HEK293T (cell line): ENCODE data around the gene BBS1.
"Not testable (repeated sequence)": the region's sequence is repeated elsewhere in the genome, so short reads cannot be mapped to it uniquely, and the experiment has no call there.

ENCODE experiments used
- CTCF ChIA-PET: fragments of 350-600 bp; formaldehyde crosslinking; extraction: SDS; loops from one replicate; lab custom pipeline; 2021; ENCODE audit warnings: antibody characterized with exemption, inconsistent platforms; lab: Yijun Ruan, JAX
- POLR2A ChIA-PET: fragments of 350-600 bp; formaldehyde crosslinking; extraction: SDS; loops from one replicate; lab custom pipeline; 2020; ENCODE audit warnings: antibody characterized with exemption, inconsistent platforms; lab: Yijun Ruan, JAX
- DNase-seq: peaks from one replicate; pipeline ENCODE4 v3.0.0; 2012; ENCODE audit warnings: mixed read lengths; ENCODE audit errors: extremely low spot score
- ARNT ChIP-seq: fragments of 450-650 bp; IDR thresholded peaks from 2 replicates; pipeline ENCODE4 v1.6.1; 2017; ENCODE audit warnings: mild to moderate bottlenecking
- BHLHE40 ChIP-seq: fragments of 450-650 bp; IDR thresholded peaks from 2 replicates; pipeline ENCODE4 v1.6.1; 2016; ENCODE audit warnings: mild to moderate bottlenecking, moderate library complexity, borderline replicate concordance
- CTBP1 ChIP-seq: fragments of 450-650 bp; IDR thresholded peaks from 2 replicates; pipeline ENCODE4 v1.6.1; 2016; ENCODE audit warnings: borderline replicate concordance
- ELF4 ChIP-seq: fragments of 450-650 bp; IDR thresholded peaks from 2 replicates; pipeline ENCODE4 v1.6.1; 2017; ENCODE audit warnings: antibody characterized with exemption
- FOXA1 ChIP-seq: fragments of 450-650 bp; IDR thresholded peaks from 2 replicates; pipeline ENCODE4 v1.6.1; 2016; ENCODE audit warnings: mild to moderate bottlenecking
- FOXK2 ChIP-seq: fragments of 450-650 bp; IDR thresholded peaks from 2 replicates; pipeline ENCODE4 v1.6.1; 2016; ENCODE audit warnings: mild to moderate bottlenecking
- FOXM1 ChIP-seq: fragments of 450-650 bp; IDR thresholded peaks from 2 replicates; pipeline ENCODE4 v1.6.1; 2017; ENCODE audit warnings: mild to moderate bottlenecking, borderline replicate concordance
- HDGF ChIP-seq: fragments of 450-650 bp; IDR thresholded peaks from 2 replicates; pipeline ENCODE4 v1.6.1; 2017; ENCODE audit warnings: antibody characterized with exemption, borderline replicate concordance
- L3MBTL2 ChIP-seq: fragments of 450-650 bp; conservative IDR thresholded peaks from 2 replicates; pipeline ENCODE4 v1.6.1; 2016; ENCODE audit warnings: mild to moderate bottlenecking
- LEF1 ChIP-seq: fragments of 450-650 bp; IDR thresholded peaks from 2 replicates; pipeline ENCODE4 v1.6.1; 2017; ENCODE audit warnings: mild to moderate bottlenecking, borderline replicate concordance
- SP1 ChIP-seq: fragments of 450-650 bp; IDR thresholded peaks from 2 replicates; pipeline ENCODE4 v1.6.1; 2017
- SUZ12 ChIP-seq: fragments of 450-650 bp; IDR thresholded peaks from 2 replicates; pipeline ENCODE4 v1.6.1; 2016; ENCODE audit warnings: mild to moderate bottlenecking
- TARDBP ChIP-seq: fragments of 450-650 bp; IDR thresholded peaks from 2 replicates; pipeline ENCODE4 v1.6.1; 2016
- ZNF384 ChIP-seq: fragments of 450-650 bp; IDR thresholded peaks from 2 replicates; pipeline ENCODE4 v1.6.1; 2016
- TF ChIP-seq, protein P1 (sequence below): fragments of 450-650 bp; IDR thresholded peaks from 2 replicates; pipeline ENCODE4 v1.6.1; 2016

The BBS1 gene

GRCh38 chr11:66568124-66568916 lies 57.9 kb downstream of the BBS1 start, which contains the start of gene CTSF:
CTSF (minus strand) TSS chr11:66568606; CDS start chr11:66568486, 120 bp downstream.
- CTCF ChIA-PET, result interaction anchor here (1.1 kb wide), 1 partner anchor 257 kb away, joined by 4 read pairs; no protein-coding TSS in a partner anchor
- TF ChIP-seq FOXM1 (no peak), HDGF (no peak), L3MBTL2 (peak; percentile 90)
- peak; percentile 74 for DNase-seq
- POLR2A ChIA-PET, result interaction anchor here (1.0 to 1.5 kb wide), 6 partner anchors 9 to 110 kb away, joined by 3 to 7 read pairs (median 4); partner anchors contain the start of genes RBM4, RBM4B and ZDHHC24

GRCh38 chr11:66569076-66569475 lies 58.6 kb downstream of the BBS1 start:
- TF ChIP-seq L3MBTL2, result no peak
- TF ChIP-seq BHLHE40, result no peak
- TF ChIP-seq TARDBP, result no peak
- no peak for TF ChIP-seq FOXK2
- TF ChIP-seq ARNT, result no peak
- no peak for TF ChIP-seq LEF1
- DNase-seq, result no peak
- POLR2A ChIA-PET, result interaction anchor here (1.0 to 1.5 kb wide), 7 partner anchors 9 to 109 kb away, joined by 3 to 7 read pairs (median 4); partner anchors contain the start of genes RBM14, RBM4, RBM4B and ZDHHC24
- CTCF ChIA-PET, result interaction anchor here (1.1 kb wide), 1 partner anchor 258 kb away, joined by 4 read pairs; no protein-coding TSS in a partner anchor

DNA sequence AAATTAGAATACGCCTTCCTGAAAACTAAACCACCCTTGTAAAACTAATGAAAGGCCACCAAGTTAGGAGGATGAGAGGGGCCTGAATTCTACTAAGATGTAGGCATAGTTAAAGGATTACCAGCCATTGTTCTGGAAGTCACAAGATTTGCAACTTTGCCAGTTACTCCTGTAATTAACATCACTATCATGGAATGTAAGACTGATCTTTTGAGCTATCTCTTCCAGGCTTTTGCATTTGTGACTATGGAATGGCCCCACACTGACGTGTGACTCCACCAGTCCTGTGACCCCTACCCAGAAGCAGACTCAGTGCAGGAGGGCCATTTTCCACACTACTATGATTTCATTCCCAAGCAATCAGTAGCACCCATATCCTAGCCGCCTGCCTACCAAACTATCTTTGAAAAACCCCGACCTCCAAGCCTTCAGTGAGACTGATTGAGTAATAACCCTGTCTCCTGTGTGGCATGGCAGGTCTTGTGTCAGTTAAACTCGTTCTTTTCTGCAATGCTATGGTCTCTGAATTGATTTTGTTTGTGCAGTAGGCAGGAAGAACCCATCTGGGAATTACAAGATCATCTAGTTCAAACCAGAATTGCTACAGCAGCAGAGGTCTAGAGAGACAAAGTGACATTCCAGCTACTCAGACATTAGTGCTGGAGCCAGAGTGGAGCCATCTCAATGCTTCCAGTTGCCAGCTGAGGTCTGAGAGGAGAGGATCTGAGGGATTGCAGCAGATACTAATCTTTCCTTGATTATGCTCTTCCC lies 59.8 kb downstream of the BBS1 start:
- no peak for DNase-seq
- CTCF ChIA-PET, result interaction anchor here (0.7 kb wide), 1 partner anchor 8 kb away, joined by 3 read pairs; no protein-coding TSS in a partner anchor
- POLR2A ChIA-PET, result interaction anchor here (0.6 to 1.2 kb wide), 2 partner anchors 24 to 46 kb away, joined by 3 to 4 read pairs; partner anchors contain the start of genes RBM14 and ZDHHC24
- no peak for TF ChIP-seq FOXM1
- TF ChIP-seq, protein P1, sequence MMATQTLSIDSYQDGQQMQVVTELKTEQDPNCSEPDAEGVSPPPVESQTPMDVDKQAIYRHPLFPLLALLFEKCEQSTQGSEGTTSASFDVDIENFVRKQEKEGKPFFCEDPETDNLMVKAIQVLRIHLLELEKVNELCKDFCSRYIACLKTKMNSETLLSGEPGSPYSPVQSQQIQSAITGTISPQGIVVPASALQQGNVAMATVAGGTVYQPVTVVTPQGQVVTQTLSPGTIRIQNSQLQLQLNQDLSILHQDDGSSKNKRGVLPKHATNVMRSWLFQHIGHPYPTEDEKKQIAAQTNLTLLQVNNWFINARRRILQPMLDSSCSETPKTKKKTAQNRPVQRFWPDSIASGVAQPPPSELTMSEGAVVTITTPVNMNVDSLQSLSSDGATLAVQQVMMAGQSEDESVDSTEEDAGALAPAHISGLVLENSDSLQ, result no peak
- TF ChIP-seq ARNT, result no peak

GRCh38 chr11:66570850-66571180 lies 60.4 kb downstream of the BBS1 start:
- TF ChIP-seq ZNF384, result no peak
- no peak for TF ChIP-seq HDGF
- no peak for TF ChIP-seq TARDBP
- TF ChIP-seq FOXA1, result no peak
- TF ChIP-seq CTBP1, result no peak
- DNase-seq, result no peak
- ChIA-PET CTCF (no interaction called here), POLR2A (no interaction called here)

DNA sequence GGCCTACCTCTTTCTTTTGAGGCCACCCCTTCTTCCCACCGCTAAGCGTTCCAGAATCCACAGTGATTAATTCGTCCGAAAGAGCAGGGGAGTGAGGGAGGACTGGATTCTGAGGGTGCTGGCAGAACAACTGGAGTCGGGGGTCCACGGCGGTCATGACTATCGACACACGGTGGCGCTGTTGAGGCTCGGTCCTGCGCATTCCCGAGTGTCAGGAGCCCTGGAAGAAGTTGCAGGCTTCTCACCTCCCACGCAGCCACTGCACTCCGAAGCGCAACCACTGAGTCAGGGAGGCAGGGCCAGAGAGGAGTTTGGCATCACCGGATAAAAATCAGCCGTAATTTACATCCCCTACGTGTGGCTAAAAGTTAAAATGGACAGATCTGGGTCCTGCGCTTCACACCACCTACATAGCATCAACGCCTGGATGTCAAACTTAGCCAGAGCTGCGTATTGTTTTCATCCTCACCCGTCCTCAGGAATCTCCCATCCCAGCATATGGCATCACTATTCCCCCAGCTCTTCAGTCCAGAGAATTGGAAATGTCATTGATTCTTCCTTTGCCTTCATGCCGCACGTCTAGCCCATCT lies 68.7 kb downstream of the BBS1 start:
- ChIA-PET POLR2A (interaction anchor here (1.0 to 3.2 kb wide), 4 partner anchors 33 to 99 kb away, joined by 3 to 16 read pairs (median 4); partner anchors contain the start of genes RBM14, RBM4, RBM4B and ZDHHC24), CTCF (interaction anchor here (0.7 to 0.8 kb wide), 3 partner anchors 19 to 99 kb away, joined by 3 read pairs; no protein-coding TSS in a partner anchor)
- TF ChIP-seq FOXM1, result no peak
- TF ChIP-seq L3MBTL2, result peak; percentile 44; the same call in 1 of the 2 replicates
- peak; percentile 87 for DNase-seq

- ChIA-PET CTCF (interaction anchor here (0.7 to 1.2 kb wide), 2 partner anchors 11 to 96 kb away, joined by 3 to 8 read pairs; partner anchors contain the start of genes CCDC87 and CCS), POLR2A (interaction anchor here (0.9 to 1.7 kb wide), 3 partner anchors 36 to 97 kb away, joined by 3 to 5 read pairs (median 5); partner anchors contain the start of genes RBM14, RBM4 and RBM4B)
- TF ChIP-seq FOXA1 (no peak), LEF1 (no peak), L3MBTL2 (no peak), ELF4 (no peak), SUZ12 (no peak), TARDBP (no peak), FOXK2 (no peak), CTBP1 (no peak), SP1 (no peak), HDGF (no peak), BHLHE40 (no peak)
- TF ChIP-seq, protein P1, result no peak
- DNase-seq, result no peak
Measured at GRCh38 chr11:66580803-66581202, 70.4 kb downstream of the BBS1 start.

GRCh38 chr11:66581261-66581660 lies 70.8 kb downstream of the BBS1 start:
- POLR2A ChIA-PET, result interaction anchor here (0.9 to 1.7 kb wide), 2 partner anchors 57 to 97 kb away, joined by 3 to 5 read pairs; partner anchors contain the start of genes RBM4 and RBM4B

GRCh38 chr11:66582565-66583147 lies 72.2 kb downstream of the BBS1 start:
- DNase-seq, POLR2A ChIA-PET, CTCF ChIA-PET: not testable (repeated sequence)

More at GRCh38 chr11:66581261-66581660, 70.8 kb downstream of the BBS1 start:
- TF ChIP-seq SP1, result no peak
- TF ChIP-seq TARDBP, result no peak
- TF ChIP-seq SUZ12, result no peak
- CTCF ChIA-PET, result interaction anchor here (0.7 to 1.2 kb wide), 2 partner anchors 11 to 96 kb away, joined by 3 to 8 read pairs; partner anchors contain the start of genes CCDC87 and CCS
- DNase-seq, result no peak
